SK-N-MC (cell line): Measurements from ENCODE around the gene CALN1.
"Not testable (repeated sequence)": the region's sequence is repeated elsewhere in the genome, so short reads cannot be mapped to it uniquely, and the experiment has no call there.

Experiments
- DNase-seq: peaks from one replicate; pipeline ENCODE4 v3.0.0-alpha.2; 2011; ENCODE audit warnings: low read depth, low spot score
- H3K27ac ChIP-seq: fragments of 200-600 bp; sonication (generic); 2 replicates; pipeline ENCODE4 v1.5.1; 2016; ENCODE audit warnings: mixed run types
- H3K36me3 ChIP-seq: fragments of 200-600 bp; sonication (generic); 2 replicates; pipeline ENCODE4 v1.6.1; 2017; ENCODE audit warnings: antibody characterized with exemption, low read length, mixed read lengths; ENCODE audit not compliant: insufficient read depth
- H3K4me3 ChIP-seq: fragments of 200-600 bp; sonication (generic); 2 replicates; pipeline ENCODE4 v1.5.1; 2016
- H3K9ac ChIP-seq: fragments of 200-600 bp; sonication (generic); 2 replicates; pipeline ENCODE4 v1.8.0; 2017; ENCODE audit warnings: mixed run types, mixed read lengths; ENCODE audit not compliant: insufficient read length
- H3K9me3 ChIP-seq: fragments of 200-600 bp; sonication (generic); 2 replicates; pipeline ENCODE4 v1.6.1; 2017; ENCODE audit warnings: low read depth, mild to moderate bottlenecking, antibody characterized with exemption, low read length, moderate library complexity, mixed read lengths
- EZH2 ChIP-seq: fragments of 200-600 bp; sonication (generic); IDR thresholded peaks from one replicate; pipeline ENCODE4 v1.6.1; 2017; ENCODE audit warnings: antibody characterized with exemption
- FOXP2 ChIP-seq: optimal IDR thresholded peaks from 2 replicates; pipeline ENCODE3; 2011; ENCODE audit warnings: mild to moderate bottlenecking, moderate library complexity; ENCODE audit not compliant: insufficient read depth; ENCODE audit errors: extremely low read length, control extremely low read depth
- POLR2AphosphoS5 ChIP-seq: IDR thresholded peaks from 2 replicates; pipeline ENCODE4 v1.6.1; 2012; ENCODE audit warnings: mild to moderate bottlenecking, low read depth, low read length, borderline replicate concordance

The CALN1 gene

DNA sequence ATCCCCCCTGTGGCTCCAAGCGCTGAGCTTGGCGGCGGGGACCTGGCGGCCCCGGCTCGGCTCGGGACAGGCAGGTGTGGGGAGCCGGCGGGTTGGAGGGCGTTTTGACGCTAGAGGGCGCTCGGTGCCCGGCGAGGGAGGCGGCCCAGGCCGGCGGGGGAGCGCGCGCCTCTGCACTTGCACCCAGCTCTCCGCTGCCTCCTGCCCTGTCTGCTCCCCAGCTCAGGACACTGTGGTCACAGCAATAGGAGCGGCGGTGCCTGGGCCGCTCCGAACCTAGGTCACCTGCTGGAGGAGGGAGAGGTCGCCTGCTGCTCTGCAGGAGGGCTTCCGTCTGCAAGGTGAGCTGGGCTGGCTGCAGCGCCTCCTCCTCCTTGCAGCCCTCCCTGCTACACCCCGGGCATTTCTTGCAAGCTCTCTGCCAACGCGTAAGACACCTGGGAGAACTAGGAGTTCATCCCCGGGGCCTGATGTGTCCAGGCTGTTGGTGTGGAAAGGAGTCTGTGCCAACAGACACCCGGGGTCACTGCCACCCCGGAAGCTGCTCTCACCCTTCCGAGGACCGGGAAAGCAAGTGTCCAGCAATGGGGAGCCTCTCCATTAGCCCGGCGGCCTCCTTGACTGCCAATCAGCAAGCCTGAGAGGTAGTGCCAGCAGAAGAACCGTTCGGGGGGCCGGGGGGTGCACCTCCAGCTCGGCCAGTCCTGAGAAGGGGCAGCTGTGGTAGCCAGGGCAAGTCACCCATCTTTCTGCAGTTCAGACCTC is 659.8 kb downstream of the CALN1 start:
- Histone ChIP-seq H3K27ac (no peak overlapping the region), H3K4me3 (no peak overlapping the region), H3K9me3 (peaks cover 3% of the 10 kb centered on the region; the same call in 1 of the 2 replicates), H3K9ac (no peak overlapping the region), H3K36me3 (no peaks in the 10 kb centered on the region)
- no peak for DNase-seq
- TF ChIP-seq EZH2 = no peak
- no peak for TF ChIP-seq POLR2AphosphoS5
- TF ChIP-seq FOXP2 = peak; percentile 26

DNA sequence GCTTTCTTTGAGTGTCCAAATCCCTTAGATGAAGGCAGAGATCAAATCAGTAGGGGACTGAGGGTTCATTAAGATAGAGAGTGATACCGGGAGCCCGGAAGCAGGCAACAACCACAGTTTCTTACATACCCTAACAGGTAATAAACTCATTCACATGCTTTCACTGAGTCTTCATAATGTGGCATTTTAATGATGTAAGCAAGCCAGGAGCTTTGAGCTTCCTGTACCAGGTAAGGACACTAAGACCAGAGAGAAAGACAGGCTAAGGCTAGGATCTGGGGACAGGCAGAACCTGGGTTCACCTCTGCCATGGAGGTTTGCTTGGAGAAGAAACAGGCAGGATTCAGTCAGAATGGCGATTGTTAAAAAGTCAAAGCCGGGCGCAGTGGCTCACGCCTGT is 661.8 kb downstream of the CALN1 start:
- no peak for DNase-seq
- Histone ChIP-seq H3K9me3 (no peaks in the 10 kb centered on the region), H3K9ac (no peak overlapping the region), H3K4me3 (no peak overlapping the region), H3K27ac (no peak overlapping the region), H3K36me3 (no peaks in the 10 kb centered on the region)
- TF ChIP-seq POLR2AphosphoS5 (no peak), FOXP2 (no peak), EZH2 (no peak)

- Histone ChIP-seq H3K27ac (no peak overlapping the region), H3K9ac (no peak overlapping the region), H3K9me3 (no peaks in the 10 kb centered on the region), H3K4me3 (no peak overlapping the region), H3K36me3 (no peaks in the 10 kb centered on the region)
- no peak for DNase-seq
- TF ChIP-seq FOXP2 = no peak
- no peak for TF ChIP-seq POLR2AphosphoS5
- TF ChIP-seq EZH2 = no peak
Measured at GRCh38 chr7:71746006-71746405, 666.1 kb downstream of the CALN1 start.

- Histone ChIP-seq H3K36me3 (no peaks in the 10 kb centered on the region), H3K27ac (no peak overlapping the region), H3K9me3 (no peaks in the 10 kb centered on the region), H3K9ac (no peak overlapping the region), H3K4me3 (no peak overlapping the region)
- no peak for TF ChIP-seq FOXP2
- no peak for TF ChIP-seq POLR2AphosphoS5
- no peak for TF ChIP-seq EZH2
- no peak for DNase-seq
Measured at GRCh38 chr7:71740174-71740560, 672.0 kb downstream of the CALN1 start.

DNA sequence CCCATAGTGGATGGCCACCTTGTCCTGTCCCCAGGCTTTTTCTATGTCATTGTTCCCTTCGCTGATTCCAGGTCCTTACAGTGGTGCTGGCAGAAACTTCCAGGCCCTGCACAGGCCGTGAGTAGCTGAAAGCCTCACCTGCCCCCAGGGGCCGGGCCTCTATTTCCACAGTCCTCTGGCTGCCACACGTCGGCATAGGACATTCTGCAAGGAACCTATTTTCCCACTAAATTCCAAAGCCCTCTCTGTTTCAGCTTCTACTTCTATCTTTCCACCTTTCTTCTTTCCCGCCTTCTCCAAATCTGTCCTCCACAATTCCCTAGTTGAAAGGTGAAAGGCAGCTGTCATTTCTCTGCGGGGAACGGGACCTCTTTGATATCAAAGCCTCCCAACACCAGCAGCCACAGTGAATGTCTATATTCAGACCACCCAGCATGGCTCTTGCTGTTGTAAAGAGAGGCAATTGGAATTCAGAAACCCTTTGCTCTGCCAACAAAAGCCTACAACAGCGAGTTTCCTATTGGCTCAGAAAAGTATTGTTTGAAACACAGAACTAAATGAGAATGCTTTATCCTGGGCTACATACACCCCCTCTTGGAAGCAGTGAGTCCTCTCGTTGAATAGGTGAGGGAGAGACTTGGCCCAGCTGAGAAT is 672.5 kb downstream of the CALN1 start:
- DNase-seq = no peak

DNA sequence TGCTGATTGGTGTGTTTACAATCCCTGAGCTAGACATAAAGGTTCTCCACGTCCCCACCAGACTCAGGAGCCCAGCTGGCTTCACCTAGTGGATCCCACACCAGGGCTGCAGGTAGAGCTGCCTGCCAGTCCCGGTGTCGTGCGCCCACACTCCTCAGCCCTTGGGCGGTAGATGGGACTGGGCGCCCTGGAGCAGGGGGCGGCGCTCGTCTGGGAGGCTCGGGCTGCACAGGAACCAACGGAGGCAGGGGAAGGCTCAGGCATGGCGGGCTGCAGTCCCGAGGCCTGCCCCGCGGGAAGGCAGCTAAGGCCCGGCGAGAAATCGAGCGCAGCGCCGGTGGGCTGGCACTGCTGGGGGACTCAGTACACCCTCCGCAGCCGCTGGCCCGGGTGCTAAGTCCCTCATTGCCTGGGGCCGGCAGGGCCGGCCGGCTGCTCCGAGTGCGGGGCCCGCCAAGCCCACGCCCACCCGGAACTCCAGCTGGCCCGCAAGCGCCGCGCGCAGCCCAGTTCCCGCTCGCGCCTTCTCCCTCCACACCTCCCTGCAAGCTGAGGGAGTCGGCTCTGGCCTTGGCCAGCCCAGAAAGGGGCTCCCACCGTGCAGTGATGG is 674.1 kb downstream of the CALN1 start:
- H3K9me3 ChIP-seq, H3K27ac ChIP-seq, H3K36me3 ChIP-seq, DNase-seq, H3K4me3 ChIP-seq, H3K9ac ChIP-seq: not testable (repeated sequence)

More for the DNA sequence above, 672.5 kb downstream of the CALN1 start:
- Histone ChIP-seq H3K9ac (no peak overlapping the region), H3K36me3 (no peaks in the 10 kb centered on the region), H3K9me3 (no peaks in the 10 kb centered on the region), H3K27ac (0 out of 2 replicates have a peak overlapping the region, but pooled peaks have one; percentile 21), H3K4me3 (no peak overlapping the region)
- no peak for TF ChIP-seq POLR2AphosphoS5
- no peak for TF ChIP-seq EZH2
- no peak for TF ChIP-seq FOXP2

- H3K36me3 ChIP-seq = no peaks in the 10 kb centered on the region
- H3K9ac ChIP-seq = peak overlapping the region; percentile 24
- DNase-seq = no peak
- peak overlapping the region; percentile 42 for H3K4me3 ChIP-seq
- H3K27ac ChIP-seq = peak overlapping the region; percentile 76
- no peaks in the 10 kb centered on the region for H3K9me3 ChIP-seq
- TF ChIP-seq FOXP2 (no peak), POLR2AphosphoS5 (no peak), EZH2 (no peak)
Measured at GRCh38 chr7:71735961-71736556, 676.1 kb downstream of the CALN1 start.

DNA sequence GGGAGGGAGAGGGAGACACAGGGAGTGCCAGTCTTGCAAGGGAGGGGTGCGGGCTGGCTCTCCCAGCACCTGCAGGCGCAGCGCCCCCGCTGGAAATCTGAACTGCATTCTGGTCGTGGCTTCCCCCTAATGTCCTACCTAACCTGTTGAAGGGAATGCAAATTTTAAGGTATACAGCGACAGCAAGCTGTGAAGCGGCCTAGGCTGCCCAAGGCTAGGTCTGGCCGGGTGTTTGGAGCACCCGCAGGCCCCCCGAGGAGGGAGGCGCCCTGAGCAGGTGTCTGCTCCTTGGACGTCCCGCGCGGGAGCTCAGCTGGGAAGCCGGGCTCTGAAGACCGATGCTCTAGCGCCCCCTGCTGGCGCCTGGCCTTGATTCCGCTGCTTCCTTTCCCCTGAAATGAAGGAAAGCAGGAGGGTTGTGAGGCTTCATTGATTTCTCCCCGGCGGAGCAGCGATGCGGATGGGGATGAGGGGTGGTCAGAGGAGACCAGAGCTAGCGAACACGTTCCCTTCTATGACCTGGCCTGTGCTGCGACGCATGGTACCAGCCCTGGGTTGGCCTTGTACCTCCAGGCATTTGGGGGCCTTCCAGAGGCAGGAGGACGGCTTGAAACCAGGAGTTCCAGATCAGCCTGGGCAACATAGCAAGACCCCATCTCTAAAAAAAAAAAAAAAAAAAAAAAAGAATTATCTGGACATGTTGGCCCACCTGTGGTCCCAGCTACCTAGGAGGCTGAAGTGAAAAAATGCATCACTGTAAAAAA is 678.8 kb downstream of the CALN1 start:
- Histone ChIP-seq H3K27ac (peak overlapping the region; percentile 72), H3K4me3 (peak overlapping the region; percentile 79), H3K9ac (no peak overlapping the region), H3K9me3 (0 out of 2 replicates have a peak, but pooled peaks cover 2% of the 10 kb centered on the region), H3K36me3 (no peaks in the 10 kb centered on the region)
- peak; percentile 87 for DNase-seq
- TF ChIP-seq EZH2 (no peak), FOXP2 (peak; percentile 44), POLR2AphosphoS5 (peak; percentile 27; the same call in 1 of the 2 replicates)
